ENCODE measurements around the gene MNX1. TPM values are rescaled to one million over a fixed set of nuclear protein-coding genes. Genes with fewer than 3 reads are reported as not detected.

MNX1 gene
- not detected for total RNA-seq

GRCh38 chr7:157010588-157011332 is at the start of gene MNX1:
MNX1 (minus strand) TSS chr7:157010663; CDS start chr7:157010350, 313 bp downstream.
- FAIRE-seq = no peak
- DNase-seq (ENCODE audit: low spot score in 2 of 2) = no peak

- no peak for FAIRE-seq
- no peak for DNase-seq (ENCODE audit: low spot score in 2 of 2)
Measured at GRCh38 chr7:157059534-157059933, 49.1 kb upstream of the MNX1 start.

GRCh38 chr7:157058701-157059100 is 48.2 kb upstream of the MNX1 start:
- no peak for DNase-seq (ENCODE audit: low spot score in 2 of 2)
- FAIRE-seq = no peak

- DNase-seq (ENCODE audit: low spot score in 2 of 2) (no peak), FAIRE-seq (no peak)
Measured at GRCh38 chr7:157058068-157058467, 47.6 kb upstream of the MNX1 start.

- DNase-seq (ENCODE audit: low spot score in 2 of 2) (no peak), FAIRE-seq (no peak)
Measured at GRCh38 chr7:157056957-157057902, 46.8 kb upstream of the MNX1 start.

- FAIRE-seq (no peak), DNase-seq (ENCODE audit: low spot score in 2 of 2) (no peak)
Measured at GRCh38 chr7:157056246-157056645, 45.8 kb upstream of the MNX1 start.

GRCh38 chr7:157054927-157055326 is 44.5 kb upstream of the MNX1 start:
- no peak for DNase-seq (ENCODE audit: low spot score in 2 of 2)
- FAIRE-seq = no peak

GRCh38 chr7:157053118-157053517 is 42.7 kb upstream of the MNX1 start:
- no peak for DNase-seq (ENCODE audit: low spot score in 2 of 2)
- no peak for FAIRE-seq

- no peak for DNase-seq (ENCODE audit: low spot score in 2 of 2)
- no peak for FAIRE-seq
Measured at GRCh38 chr7:157047148-157047547, 36.7 kb upstream of the MNX1 start.

GRCh38 chr7:157046681-157047080 is 36.2 kb upstream of the MNX1 start:
- FAIRE-seq = no peak
- no peak for DNase-seq (ENCODE audit: low spot score in 2 of 2)

GRCh38 chr7:157044943-157045660 is 34.6 kb upstream of the MNX1 start:
- FAIRE-seq = no peak
- no peak for DNase-seq (ENCODE audit: low spot score in 2 of 2)

GRCh38 chr7:157044147-157044687 is 33.8 kb upstream of the MNX1 start:
- DNase-seq (ENCODE audit: low spot score in 2 of 2) (no peak), FAIRE-seq (no peak)

- FAIRE-seq (no peak), DNase-seq (ENCODE audit: low spot score in 2 of 2) (no peak)
Measured at GRCh38 chr7:157043745-157044144, 33.3 kb upstream of the MNX1 start.

GRCh38 chr7:157041514-157042277 is 31.2 kb upstream of the MNX1 start:
- FAIRE-seq (no peak), DNase-seq (ENCODE audit: low spot score in 2 of 2) (no peak)

- no peak for DNase-seq (ENCODE audit: low spot score in 2 of 2)
- no peak for FAIRE-seq
Measured at GRCh38 chr7:157041004-157041403, 30.5 kb upstream of the MNX1 start.

GRCh38 chr7:157037635-157038034 is 27.2 kb upstream of the MNX1 start:
- DNase-seq (ENCODE audit: low spot score in 2 of 2) (no peak), FAIRE-seq (no peak)

GRCh38 chr7:157037028-157037427 is 26.6 kb upstream of the MNX1 start:
- FAIRE-seq (no peak), DNase-seq (ENCODE audit: low spot score in 2 of 2) (no peak)

GRCh38 chr7:157035979-157036378 is 25.5 kb upstream of the MNX1 start:
- FAIRE-seq (no peak), DNase-seq (ENCODE audit: low spot score in 2 of 2) (no peak)

- DNase-seq (ENCODE audit: low spot score in 2 of 2) = no peak
- FAIRE-seq = no peak
Measured at GRCh38 chr7:157035302-157035701, 24.8 kb upstream of the MNX1 start.

Measured in frontal cortex (tissue), 4 donors.